ENCODE data around the gene DNPEP.
"Not testable (repeated sequence)": the region's sequence is repeated elsewhere in the genome, so short reads cannot be mapped to it uniquely, and the experiment has no call there.

DNA sequence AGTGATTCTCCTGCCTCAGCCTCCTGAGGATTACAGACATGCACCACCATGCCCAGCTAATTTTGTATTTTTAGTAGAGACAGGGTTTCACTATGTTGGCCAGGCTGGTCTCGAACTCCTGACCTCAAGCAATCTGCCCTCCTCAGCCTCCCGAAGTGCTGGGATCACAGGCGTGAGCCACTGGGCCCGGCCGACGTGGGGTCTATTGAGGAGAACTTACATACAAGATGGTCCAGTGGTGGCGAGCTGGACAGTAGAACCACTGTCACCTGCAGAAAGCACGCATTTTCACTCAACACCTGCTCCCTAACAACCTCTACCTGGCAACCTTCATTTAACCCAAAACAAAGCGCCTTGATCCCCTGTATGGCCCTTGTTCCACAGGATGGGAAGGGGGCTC is 7.3 kb upstream of the DNPEP start:
- not testable (repeated sequence) for TF ChIP-seq CTCF (IDR thresholded peaks at IDR 0.05; ENCODE audit: low read length); EZH2 (IDR thresholded peaks at IDR 0.05; ENCODE audit: borderline replicate concordance, low read length)
